ENCODE results near the gene SLC19A1.
"Not testable (repeated sequence)": the region's sequence is repeated elsewhere in the genome, so short reads cannot be mapped to it uniquely, and the experiment has no call there.

Gene SLC19A1

DNA sequence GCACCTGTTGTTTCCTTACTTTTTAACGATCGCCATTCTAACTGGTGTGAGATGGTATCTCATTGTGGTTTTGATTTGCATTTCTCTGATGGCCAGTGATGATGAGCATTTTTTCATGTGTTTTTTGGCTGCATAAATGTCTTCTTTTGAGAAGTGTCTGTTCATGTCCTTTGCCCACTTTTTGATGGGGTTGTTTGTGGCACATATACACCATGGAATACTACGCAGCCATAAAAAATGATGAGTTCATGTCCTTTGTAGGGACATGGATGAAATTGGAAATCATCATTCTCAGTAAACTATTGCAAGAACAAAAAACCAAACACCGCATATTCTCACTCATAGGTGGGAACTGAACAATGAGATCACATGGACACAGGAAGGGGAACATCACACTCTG, 39.0 kb downstream of the SLC19A1 start:
- DNase-seq = not testable (repeated sequence)

DNA sequence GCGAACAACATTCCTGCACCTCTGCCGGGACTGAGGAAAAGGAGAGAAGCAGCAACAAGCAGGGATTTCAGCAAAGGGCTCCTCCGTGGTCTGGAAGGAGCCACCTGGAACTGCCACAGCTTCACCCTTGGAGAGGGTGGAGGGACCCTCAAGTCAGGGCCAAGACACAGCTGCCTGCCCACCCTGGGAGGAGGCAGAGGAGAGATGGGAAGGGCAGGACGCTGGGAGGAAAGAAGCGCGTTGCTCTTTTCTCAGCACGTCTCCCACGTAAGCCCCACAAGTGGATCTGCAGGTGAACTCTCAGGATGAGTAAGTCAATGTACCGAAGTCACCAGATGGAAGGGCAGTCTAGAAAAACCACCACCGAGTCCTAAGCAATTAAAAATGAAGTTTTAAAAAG, 39.6 kb downstream of the SLC19A1 start:
- DNase-seq = peak in 1 of 2 experiments; percentile 25

DNA sequence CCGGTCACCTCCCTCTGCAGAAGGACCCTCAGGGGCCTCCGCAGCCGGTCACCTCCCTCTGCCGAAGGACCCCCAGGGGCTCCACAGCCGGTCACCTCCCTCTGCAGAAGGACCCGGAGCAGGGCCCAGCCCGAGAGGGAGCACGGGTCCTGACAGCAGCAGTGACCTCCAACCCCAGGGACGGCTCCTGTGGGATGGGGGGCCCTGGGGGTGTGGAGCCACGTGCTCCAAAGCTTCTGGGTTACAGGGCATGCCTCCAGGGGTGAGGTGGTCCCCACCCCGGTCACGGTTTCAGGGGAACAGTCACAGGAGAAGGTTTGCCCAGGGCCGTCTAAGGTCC, 40.3 kb downstream of the SLC19A1 start:
- DNase-seq = no peak

DNA sequence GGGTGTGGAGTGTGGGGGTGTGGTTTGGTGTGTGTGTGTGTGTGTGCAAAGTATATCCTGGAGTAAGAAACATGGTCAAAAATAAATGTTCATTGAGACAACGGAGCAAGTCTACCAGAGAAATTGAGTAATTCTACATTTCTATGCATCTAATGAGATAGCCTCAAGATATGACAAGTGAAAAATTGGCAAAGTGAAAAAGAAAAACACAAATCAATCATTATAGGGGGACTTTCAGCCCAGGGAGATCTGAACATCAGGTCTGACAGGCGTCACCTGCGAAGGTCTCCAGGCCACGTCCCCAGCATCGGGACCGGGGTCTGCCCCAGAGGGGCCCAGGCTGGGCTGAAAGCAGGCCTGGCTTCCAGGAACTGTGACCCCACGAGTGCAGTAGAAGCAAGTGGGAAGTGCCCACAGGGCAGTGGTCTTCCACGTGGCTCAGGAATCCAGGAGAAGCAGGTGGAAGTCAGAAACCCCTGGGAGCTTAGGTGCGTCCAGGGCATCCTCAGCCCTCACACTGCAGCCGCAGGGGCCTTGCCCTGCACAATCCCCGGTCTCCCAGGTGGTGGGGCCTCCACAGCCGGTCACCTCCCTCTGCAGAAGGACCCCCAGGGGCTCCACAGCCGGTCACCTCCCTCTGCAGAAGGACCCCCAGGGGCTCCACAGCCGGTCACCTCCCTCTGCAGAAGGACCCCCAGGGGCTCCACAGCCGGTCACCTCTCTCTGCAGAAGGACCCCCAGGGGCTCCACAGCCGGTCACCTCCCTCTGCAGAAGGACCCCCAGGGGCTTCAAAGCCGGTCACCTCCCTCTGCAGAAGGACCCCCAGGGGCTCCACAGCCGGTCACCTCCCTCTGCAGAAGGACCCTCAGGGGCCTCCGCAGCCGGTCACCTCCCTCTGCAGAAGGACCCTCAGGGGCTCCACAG, 40.9 kb downstream of the SLC19A1 start:
- DNase-seq = not testable (repeated sequence)

DNA sequence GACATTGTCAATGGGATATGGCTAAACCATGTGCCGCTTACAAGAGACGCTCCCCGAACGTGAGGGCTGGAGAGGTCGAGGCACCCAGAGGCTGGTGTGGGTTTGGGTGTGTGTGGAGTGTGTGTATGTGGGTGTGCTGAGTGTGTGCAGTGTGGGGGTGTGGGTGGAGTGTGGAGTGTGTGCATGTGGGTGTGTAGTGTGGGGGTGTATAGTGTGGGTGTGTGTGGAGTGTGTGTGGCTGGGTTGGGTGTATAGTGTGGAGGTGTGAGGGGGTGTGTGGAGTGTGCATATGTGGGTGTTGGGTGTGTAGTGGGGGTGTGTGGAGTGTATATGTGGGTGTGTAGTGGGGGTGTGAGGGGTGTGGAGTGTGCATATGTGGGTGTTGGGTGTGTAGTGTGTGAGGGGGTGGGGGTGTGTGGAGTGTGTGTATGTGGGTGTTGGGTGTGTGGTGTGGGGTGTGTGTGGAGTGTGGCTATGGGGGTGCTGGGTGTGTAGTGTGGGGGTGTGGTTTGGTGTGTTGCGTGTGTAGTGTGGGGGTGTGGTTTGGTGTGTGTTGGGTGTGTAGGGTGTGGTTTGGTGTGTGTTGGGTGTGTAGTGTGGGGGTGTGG, 42.2 kb downstream of the SLC19A1 start:
- no peak for DNase-seq

DNA sequence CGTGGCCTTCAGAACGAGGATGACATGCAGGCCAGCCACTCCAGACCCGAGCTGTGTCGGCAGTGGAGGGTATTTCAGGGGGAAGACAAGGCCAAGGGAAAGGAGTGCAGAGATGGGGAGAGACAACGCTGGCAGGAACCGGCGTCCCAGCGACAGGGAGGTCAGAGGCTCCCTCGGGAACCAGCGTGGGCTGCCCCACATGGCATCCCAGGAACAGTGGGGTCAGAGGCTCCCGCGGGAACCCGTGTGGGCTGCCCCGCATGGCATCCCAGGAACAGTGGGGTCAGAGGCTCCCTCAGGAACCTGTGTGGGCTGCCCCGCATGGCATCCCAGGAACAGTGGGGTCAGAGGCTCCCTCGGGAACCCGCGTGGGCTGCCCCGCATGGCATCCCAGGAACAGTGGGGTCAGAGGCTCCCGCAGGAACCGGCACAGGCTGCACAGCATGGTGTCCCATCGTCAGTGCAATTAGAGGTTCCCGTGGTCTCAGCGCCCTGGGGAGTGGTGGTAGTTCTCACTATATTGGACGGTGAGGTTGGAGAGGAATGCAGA, 43.0 kb downstream of the SLC19A1 start:
- DNase-seq = no peak

DNA sequence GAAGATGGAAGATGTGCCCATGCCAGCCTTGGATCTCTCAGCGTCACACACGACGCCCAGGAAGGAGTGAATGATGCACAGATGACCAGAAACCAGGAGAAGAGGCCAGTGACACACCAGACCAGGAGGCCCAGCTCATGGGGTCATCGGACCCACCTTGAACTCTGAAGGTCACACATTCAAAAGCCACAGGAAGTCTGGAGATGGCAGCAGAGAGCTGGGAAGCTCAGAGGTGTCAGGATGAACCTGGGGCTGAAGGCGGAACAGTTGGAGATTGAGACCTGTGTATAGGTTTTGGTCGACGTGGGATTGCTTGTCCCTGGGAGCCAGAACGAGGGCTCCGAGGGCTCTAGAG, 43.6 kb downstream of the SLC19A1 start:
- no peak for DNase-seq

DNA sequence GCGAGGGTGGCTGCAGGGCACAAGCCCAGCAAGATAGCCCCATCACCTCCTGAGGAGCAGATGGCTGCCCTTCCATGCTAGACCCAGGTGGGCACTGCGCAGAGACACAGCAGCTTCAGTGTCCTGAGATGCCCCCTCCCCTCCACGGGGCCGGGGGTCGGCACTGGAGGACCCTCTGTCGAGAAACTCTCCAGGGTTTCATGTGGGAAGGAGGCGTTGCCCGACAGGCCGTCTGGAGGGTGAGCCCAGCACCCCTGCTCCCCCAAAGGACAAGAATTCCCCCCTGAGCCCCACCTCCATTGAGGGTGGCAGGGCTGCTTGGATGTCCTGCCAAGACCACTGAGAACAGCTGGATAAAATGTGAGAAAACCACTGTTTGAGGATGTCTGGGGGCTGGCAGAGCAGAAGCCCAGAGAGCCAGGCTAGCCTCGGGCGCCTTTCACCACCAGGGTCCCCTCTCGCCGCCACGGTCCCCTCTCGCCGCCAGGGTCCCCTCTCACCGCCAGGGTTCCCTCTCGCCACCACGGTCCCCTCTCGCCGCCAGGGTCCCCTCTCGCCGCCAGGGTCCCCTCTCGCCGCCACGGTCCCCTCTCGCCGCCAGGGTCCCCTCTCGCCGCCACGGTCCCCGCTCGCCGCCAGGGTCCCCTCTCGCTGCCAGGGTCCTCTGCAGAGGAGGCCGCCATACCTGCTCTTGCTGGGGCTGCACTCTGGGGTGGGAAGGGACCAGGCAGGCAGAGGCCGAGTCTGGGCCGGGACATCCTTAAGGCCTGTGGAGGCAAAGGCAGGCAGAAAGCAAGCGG, 44.2 kb downstream of the SLC19A1 start:
- no peak for DNase-seq

DNA sequence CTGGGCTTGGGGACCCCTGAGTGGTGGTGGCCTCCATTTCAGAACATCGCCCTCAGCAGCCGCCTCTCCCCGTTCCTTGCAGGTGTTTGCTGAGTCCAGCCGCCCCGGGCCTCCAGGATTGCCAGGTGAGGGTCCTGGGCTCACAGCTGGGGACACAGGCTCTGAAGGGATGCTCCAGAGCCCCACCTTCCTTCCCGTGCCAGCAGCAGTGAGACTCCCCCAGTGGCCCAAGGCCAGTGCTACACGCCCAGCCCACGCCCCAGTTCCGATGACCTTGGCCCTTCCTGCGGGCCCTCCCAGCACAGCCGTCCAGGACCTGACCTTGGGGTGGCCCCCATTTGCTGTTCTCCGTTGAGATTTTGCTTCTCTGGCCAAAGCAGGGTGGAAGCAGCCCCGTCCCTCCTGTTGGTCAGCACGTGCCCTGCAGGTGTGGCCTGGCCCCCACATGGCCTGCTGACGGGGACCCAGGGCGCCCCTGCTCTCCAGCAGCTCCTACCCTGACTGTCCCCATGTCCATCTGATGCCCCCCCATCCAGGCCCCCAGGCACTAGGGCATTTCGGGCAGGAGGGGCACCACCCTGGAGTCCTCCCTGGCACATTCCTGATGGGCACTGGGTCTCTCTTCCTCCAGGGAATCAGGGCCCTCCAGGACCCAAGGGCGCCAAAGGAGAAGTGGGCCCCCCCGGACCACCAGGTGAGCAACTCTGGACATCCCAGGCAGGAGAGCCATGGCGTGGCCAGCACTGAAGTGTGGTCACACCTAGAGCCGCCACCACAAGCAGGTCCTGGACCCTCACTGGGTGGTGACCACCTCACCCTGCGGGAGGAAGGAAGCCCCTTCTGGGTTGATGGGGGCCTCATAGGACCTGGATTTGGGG, 45.0 kb downstream of the SLC19A1 start:
- no peak for DNase-seq

DNA sequence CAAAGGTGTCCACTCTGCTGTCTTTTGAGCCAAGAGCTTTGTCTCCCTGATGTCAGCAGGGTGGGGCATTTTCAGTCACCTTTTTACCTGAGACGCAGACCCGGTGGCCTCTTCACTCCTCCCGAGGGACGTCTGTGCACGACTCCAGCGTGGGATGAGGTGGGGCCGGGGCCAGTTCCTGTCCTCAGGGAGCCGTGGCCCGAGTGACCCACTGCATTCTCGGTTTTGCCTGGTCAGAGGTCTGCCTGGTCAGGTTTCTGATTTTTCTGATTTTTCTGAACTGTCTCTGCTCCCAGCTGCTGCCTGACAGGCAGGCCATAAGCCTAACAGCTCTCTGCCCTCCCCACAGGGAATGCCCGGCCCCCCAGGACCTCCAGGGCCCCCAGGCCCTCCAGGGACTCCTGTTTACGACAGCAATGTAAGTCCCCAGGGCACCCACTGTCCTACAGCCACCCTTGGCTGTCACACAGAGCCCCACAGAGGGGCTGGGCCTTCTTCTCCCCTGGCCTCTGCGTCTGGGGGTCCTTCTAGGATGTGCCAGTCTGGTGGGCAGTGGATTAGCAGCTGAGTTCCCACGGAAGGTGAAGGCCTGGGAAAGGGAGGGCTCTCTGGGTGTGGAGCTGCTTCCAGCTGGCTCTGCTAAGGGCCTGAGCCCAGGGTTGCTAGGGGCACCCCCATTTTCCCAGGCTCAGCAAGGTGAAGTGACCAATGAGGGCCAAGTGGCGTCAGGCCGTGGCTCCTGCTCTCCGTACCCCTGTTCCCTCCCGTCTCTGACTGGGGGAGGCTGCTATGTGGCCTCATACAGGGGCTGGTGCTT, 45.9 kb downstream of the SLC19A1 start:
- no peak for DNase-seq

DNA sequence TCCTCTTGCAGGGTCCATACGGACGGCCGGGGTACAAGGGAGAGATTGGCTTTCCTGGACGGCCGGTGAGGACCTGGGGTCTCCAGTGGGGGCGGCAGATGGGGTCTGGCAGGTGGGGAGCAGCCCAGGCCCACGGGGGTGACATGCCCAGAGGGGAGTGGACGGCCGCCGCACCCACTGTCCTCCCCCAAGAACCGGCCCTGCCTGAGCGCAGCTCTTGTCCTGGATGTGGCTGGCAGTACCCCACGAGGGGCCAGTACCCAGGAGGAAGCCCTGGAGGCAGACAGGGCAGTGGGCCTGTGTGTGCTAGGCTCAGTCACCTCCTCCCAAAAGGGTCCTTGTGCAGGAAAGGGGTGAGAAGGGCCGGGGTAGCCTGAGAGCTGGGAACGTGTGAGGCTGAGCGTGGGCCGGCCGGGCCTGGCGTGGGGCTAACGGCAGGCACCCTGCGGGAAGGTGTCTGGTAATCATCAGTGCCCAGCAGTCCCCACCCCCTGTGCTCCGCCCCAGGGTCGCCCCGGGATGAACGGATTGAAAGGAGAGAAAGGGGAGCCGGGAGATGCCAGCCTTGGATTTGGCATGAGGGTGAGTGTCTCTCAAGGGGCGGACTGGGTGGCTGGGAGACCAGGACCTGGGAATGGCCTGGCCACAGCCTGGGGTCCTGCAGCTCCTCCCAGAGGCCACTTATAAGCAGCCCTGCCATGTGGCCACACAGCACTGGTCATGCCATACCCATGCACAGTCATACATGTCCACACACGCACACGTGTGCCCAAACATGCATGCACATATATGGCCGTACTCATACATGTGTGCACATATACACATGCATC, 47.2 kb downstream of the SLC19A1 start:
- DNase-seq = no peak

DNA sequence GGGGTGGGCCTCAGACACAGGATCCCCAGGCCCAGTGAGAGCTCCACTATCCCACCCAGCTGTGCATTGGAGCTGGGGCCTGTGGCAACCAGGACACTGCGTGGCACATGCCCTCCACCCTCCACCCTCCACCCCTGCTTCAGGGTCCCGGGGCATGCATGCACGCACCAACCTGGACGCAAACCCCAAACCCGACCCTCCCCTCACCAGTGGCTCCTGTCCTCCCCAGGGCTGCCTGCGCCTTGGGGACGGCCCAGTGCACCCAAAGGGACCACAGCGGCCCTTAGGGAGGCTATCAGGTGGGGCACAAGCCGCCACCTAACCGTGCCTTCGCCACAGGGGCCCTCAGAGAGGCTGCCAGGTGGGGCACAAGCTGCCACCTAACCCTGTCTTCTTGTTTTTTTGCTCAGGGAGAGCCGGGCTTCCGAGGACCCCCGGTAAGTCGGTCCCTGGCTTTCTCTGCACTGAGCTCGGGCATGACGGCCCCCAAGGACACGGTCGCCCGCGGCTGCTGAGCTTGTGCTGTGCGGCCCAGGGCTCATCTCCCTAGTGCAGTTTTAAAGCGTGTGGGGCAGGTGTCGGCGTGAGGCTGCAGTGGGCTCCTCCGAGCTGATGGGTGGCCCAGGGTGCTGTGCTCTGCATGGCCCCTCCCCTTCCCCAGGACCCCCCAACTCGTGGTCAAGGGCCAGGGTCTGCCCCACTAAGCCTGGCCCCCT, 47.9 kb downstream of the SLC19A1 start:
- no peak for DNase-seq

DNA sequence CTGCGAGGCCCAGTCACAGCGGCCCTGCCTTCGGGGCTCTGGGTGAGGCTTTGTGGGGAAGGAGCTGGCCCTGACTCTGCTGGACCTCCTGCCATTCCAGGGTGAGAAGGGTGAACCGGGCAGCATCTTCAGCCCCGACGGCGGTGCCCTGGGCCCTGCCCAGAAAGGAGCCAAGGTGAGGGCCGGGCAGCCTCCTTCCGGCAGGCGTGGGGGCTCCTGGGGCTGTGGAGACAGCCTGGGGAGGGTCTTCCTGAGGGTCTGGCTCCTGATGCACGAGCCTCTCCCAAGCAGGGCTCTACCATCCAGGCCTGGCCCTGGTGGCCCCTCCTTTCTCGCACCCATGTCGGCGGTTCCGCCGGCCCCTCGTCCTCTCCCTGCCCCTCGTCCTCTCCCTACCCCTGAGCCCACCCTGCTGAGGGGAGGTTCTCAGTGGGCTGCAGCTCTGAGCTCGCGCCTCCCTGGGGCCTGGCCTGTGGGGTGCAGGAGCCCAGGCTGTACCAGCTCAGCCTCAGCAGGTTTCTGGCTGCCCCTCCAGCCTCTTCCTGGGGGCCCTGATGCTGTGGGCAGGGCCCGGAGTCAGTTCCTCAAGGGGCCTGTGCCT, 48.7 kb downstream of the SLC19A1 start:
- DNase-seq = no peak

DNA sequence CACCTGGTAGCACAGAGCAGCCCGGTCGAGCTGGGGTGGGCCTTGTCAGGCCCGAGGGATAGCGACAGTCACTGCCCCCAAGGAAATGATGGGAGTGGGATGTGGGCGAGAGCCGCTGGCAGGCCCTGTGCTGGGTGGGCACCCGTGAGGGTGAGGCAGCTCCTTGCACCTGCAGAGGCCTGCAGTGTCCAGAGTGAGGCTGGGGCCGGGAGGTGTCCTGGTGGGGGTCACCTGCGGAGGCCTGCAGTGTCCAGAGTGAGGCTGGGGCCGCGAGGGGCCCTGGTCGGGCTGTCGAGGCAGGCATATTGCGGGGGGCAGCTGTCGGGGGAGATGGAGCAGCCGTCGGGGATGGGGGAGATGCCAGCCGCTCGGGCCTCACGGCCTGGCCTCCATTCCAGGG, 49.5 kb downstream of the SLC19A1 start:
- no peak for DNase-seq

DNA sequence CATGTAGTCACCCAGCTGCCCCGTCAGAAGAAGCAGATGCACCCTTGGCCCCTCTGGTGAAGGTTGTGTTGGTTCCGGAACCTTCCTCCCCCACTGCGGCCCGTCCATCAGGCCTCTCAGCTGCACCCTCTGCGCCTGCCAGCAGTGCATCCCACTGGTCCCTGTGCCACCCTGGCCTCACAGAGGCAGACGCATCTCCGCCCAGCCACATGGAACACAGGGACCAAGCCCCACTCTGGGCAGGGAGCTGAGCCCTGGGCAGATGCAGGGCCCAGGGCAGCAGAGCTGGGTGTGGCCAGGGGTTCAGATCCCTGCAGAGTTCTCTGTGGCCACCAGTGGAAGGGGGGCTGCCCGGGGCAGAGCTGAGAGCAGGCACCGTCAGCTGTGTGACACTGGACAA, 50.6 kb downstream of the SLC19A1 start:
- no peak for DNase-seq

DNA sequence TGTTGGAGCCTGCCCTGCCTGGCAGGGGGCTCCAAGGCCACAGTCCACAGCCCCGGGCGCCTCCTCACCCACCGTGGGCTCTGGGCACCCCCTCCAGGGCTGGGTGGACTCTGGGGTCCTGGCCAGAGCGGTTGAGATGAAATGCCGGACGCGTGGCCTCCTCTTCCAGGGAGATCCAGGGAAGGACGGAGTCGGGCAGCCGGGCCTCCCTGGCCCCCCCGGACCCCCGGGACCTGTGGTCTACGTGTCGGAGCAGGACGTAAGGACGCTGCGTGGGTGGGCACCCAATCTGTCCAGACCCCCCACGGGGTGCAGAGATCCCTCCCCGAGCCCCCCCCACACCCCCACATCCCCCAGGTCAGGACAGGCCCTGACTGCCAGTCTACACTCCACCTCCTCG, 51.2 kb downstream of the SLC19A1 start:
- no peak for DNase-seq

DNA sequence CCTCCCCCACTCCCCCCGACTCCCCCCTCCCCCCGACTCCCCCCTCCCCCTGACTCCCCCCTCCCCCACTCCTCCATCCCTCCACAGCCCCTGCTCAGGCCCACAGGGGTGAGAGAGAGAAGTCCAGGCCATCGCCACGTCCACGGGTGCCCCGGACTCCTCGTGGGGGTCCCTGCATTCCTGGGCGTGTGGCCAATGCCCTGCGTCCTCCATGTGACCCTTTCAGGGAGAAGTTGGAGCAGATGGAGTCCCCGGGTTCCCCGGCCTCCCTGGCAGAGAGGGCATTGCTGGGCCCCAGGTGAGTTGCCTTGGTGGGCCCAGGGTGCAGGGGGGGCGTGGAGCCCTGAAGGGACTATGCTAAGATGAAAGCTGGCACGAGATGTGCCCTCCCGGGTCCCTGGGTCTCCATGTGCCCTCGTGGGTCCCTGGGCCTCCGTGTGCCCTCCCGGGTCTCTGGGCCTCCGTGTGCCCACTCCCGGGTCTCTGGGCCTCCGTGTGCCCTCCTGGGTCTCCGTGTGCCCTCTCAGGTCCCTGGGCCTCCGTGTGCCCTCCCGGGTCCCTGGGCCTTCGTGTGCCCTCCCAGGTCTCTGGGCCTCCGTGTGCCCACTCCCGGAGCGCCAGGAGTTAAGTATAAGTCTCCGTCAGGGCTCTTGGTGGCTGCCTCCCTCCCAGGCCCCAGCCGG, 52.0 kb downstream of the SLC19A1 start:
- DNase-seq = no peak

DNA sequence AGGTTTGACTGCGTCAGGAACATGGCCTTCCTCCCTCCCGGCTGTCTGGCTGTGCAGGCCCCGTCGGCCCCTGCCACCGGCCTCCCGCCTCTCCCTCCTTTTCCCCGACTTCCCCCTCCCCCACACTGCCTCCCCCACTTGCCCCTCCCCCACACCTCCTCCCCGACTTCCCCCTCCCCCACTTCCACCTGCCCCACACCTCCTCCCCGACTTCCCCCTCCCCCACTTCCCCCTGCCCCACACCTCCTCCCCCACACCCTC, 52.6 kb downstream of the SLC19A1 start:
- DNase-seq = no peak
